HepG2 (cell line): ENCODE measurements around the gene OAS2. TPM values are rescaled to one million over a fixed set of nuclear protein-coding genes. Genes with fewer than 3 reads are reported as not detected.

Source experiments
- ATAC-seq: fragments of 200-7000 bp; cut with Tn5 transposase; 3 replicates; pipeline ENCODE4 v1.9.1; 2020; ENCODE audit warnings: mild to moderate bottlenecking, moderate library complexity
- BruUV-seq: library from RNA; stranded (reverse); fragments of 400-500 nt; replicated peaks from 2 replicates; lab custom pipeline; 2021; lab: Mats Ljungman, UMichigan
- CTCF ChIA-PET: fragments of 300-600 bp; formaldehyde crosslinking; extraction: SDS; loops from one replicate; lab custom pipeline; 2021; ENCODE audit warnings: low total read pairs, inconsistent platforms, low intra/inter-chr PET ratio; lab: Yijun Ruan, JAX
- POLR2A ChIA-PET: fragments of 350-600 bp; sonication (Branson Sonifier 250); formaldehyde crosslinking; loops from one replicate; lab custom pipeline; 2020; ENCODE audit warnings: antibody characterized with exemption, inconsistent platforms; lab: Yijun Ruan, JAX
- DNase-seq: peaks from one replicate; pipeline ENCODE4 v3.0.0-alpha.2; 2015; ENCODE audit warnings: low spot score
- FAIRE-seq: peaks from 3 replicates; lab custom pipeline; 2011; peaks lifted over from hg19 to GRCh38; lab: Jason Lieb, UNC
- H2AFZ ChIP-seq: one replicate; pipeline ENCODE4 v1.6.1; 2011; ENCODE audit warnings: low read length, inconsistent platforms
- H3K27ac ChIP-seq: fragments of 300-600 bp; 3 replicates; pipeline ENCODE4 v1.8.0; 2011; ENCODE audit warnings: mixed run types, mild to moderate bottlenecking, mixed read lengths, low read length, inconsistent platforms; ENCODE audit not compliant: insufficient read depth; ENCODE audit errors: extremely low read length
- H3K27me3 ChIP-seq, 2 experiments: fragments of 200-600 bp in 1 of 2; 2 replicates in 1 of 2; 3 replicates in 1 of 2; pipeline versions ENCODE4 v1.6.0 to v1.8.0; 2011; ENCODE audit warnings: low read length in 2 of 2, mild to moderate bottlenecking in 2 of 2, moderate library complexity in 2 of 2, inconsistent platforms in 1 of 2; ENCODE audit not compliant: insufficient read depth in 2 of 2, control insufficient read depth in 1 of 2
- H3K36me3 ChIP-seq, 2 experiments: fragments of 200-600 bp in 1 of 2; replicated peaks in 1 of 2; 2 replicates in 1 of 2; 3 replicates in 1 of 2; pipeline versions ENCODE4 v1.5.1 to v1.8.0; 2011; ENCODE audit warnings: low read length in 2 of 2, inconsistent platforms in 1 of 2; ENCODE audit not compliant: insufficient read depth in 2 of 2, control insufficient read depth in 1 of 2
- H3K4me1 ChIP-seq: 2 replicates; pipeline ENCODE4 v1.5.1; 2012; ENCODE audit warnings: low read length, inconsistent platforms; ENCODE audit not compliant: insufficient read depth
- H3K4me2 ChIP-seq: 2 replicates; pipeline ENCODE4 v1.6.0; 2011; ENCODE audit warnings: low read depth, low read length, inconsistent platforms
- H3K4me3 ChIP-seq, 3 experiments: fragments of 200-600 bp in 1 of 3; sonication (generic), shearing (Covaris generic) in 1 of 3; replicated peaks in 1 of 3; 2 replicates each; pipeline ENCODE4 v1.5.1; 2011 to 2016; ENCODE audit warnings: low read length in 3 of 3, inconsistent platforms in 2 of 3, low read depth in 2 of 3, mild to moderate bottlenecking in 2 of 3, control low read depth in 1 of 3, mixed read lengths in 1 of 3; ENCODE audit not compliant: insufficient read depth in 1 of 3
- H3K79me2 ChIP-seq: one replicate; pipeline ENCODE4 v1.6.1; 2011; ENCODE audit warnings: low read length, inconsistent platforms; ENCODE audit not compliant: insufficient read depth
- H3K9ac ChIP-seq: 2 replicates; pipeline ENCODE4 v1.6.0; 2011; ENCODE audit warnings: mild to moderate bottlenecking, low read depth, low read length, inconsistent platforms; ENCODE audit not compliant: insufficient read depth
- H3K9me3 ChIP-seq: 2 replicates; pipeline ENCODE4 v1.5.1; 2012; ENCODE audit warnings: mild to moderate bottlenecking, low read length
- H4K20me1 ChIP-seq: 2 replicates; pipeline ENCODE4 v1.6.0; 2011; ENCODE audit warnings: inconsistent platforms, mild to moderate bottlenecking, low read length, moderate library complexity; ENCODE audit not compliant: insufficient read depth
- CENPT ChIP-seq: sonication (generic); formaldehyde crosslinking; IDR thresholded peaks from 2 replicates; pipeline ENCODE4 v1.8.0; 2022; ENCODE audit warnings: low read depth, mild to moderate bottlenecking, moderate library complexity, missing genetic modification reagents
- GFI1 ChIP-seq: sonication (generic); formaldehyde crosslinking; IDR thresholded peaks from 2 replicates; pipeline ENCODE4 v1.5.0; 2020; ENCODE audit warnings: missing genetic modification reagents, mild to moderate bottlenecking, borderline replicate concordance
- GPN1 ChIP-seq: sonication (generic); formaldehyde crosslinking; IDR thresholded peaks from 2 replicates; pipeline ENCODE4 v1.5.1; 2020; ENCODE audit warnings: missing genetic modification reagents, borderline replicate concordance
- PITX1 ChIP-seq: sonication (generic); formaldehyde crosslinking; IDR thresholded peaks from 2 replicates; pipeline ENCODE4 v1.5.1; 2020; ENCODE audit warnings: mild to moderate bottlenecking, missing genetic modification reagents
- REL ChIP-seq: sonication (generic); formaldehyde crosslinking; conservative IDR thresholded peaks from 2 replicates; pipeline ENCODE4 v1.8.0; 2022; ENCODE audit warnings: mild to moderate bottlenecking, missing genetic modification reagents, moderate library complexity
- SP4 ChIP-seq: sonication (generic); formaldehyde crosslinking; IDR thresholded peaks from 2 replicates; pipeline ENCODE4 v1.8.1; 2023; ENCODE audit warnings: mild to moderate bottlenecking, missing genetic modification reagents
- ZNF24 ChIP-seq: fragments of 450-650 bp; IDR thresholded peaks from 2 replicates; pipeline ENCODE4 v1.6.1; 2017; ENCODE audit warnings: antibody characterized with exemption, mild to moderate bottlenecking
- ZNF432 ChIP-seq: sonication (generic); formaldehyde crosslinking; IDR thresholded peaks from 2 replicates; pipeline ENCODE4 v1.5.0; 2020; ENCODE audit warnings: missing genetic modification reagents, mild to moderate bottlenecking, borderline replicate concordance
- ZNF562 ChIP-seq: sonication (generic); formaldehyde crosslinking; IDR thresholded peaks from 2 replicates; pipeline ENCODE4 v1.8.0; 2022; ENCODE audit warnings: missing genetic modification reagents, borderline replicate concordance
- ZNF670 ChIP-seq: sonication (generic); formaldehyde crosslinking; IDR thresholded peaks from 2 replicates; pipeline ENCODE4 v1.8.0; 2022; ENCODE audit warnings: mild to moderate bottlenecking, missing genetic modification reagents, borderline replicate concordance
- ZNF720 ChIP-seq: sonication (generic); formaldehyde crosslinking; IDR thresholded peaks from 2 replicates; pipeline ENCODE4 v1.4.0; 2020; ENCODE audit warnings: missing genetic modification reagents
- WGBS: methylation state at CpG from one replicate; pipeline ENCODE4 v1.1.6; 2017; ENCODE audit warnings: low lambda C conversion rate; 5-methylcytosine and 5-hydroxymethylcytosine counted together
- in situ Hi-C: cut with HindIII; loops from 2 replicates; pipeline ENCODE4 v1.10.0; 2017; ENCODE audit warnings: low pct_unique_long_range_greater_than_20kb; ENCODE audit not compliant: extremely low pct_ligation_motif_present
- intact Hi-C: fragments of 100-400 bp; cut with micrococcal nuclease; formaldehyde crosslinking; loops from one replicate; pipeline ENCODE4 v1.10.0; 2022; ENCODE audit not compliant: unreplicated experiment
- polyA plus RNA-seq, 8 experiments: library from polyadenylated mRNA; depleted of rRNA in 3 of 8; stranded (reverse) in 7 of 8; unstranded in 1 of 8; fragments of >200 nt; fragmentation: Illumina TruSeq in 4 of 8; extraction: Trizol in 4 of 8; gene quantifications; 2 replicates each; pipeline versions ENCODE4 v1.2.1 to v1.2.3, GENCODE V29; 2011 to 2016; ENCODE audit warnings: low read depth in 4 of 8, missing spikeins in 1 of 8, mixed read lengths in 1 of 8; ENCODE audit not compliant: insufficient read depth in 1 of 8
- total RNA-seq, 5 experiments: library from RNA; depleted of rRNA; stranded (reverse); fragments of >200 nt; fragmentation: Illumina TruSeq; extraction: Trizol; gene quantifications; 2 replicates each; pipeline ENCODE4 v1.2.3, GENCODE V29; 2016; ENCODE audit warnings: low read depth in 1 of 5
- TF ChIP-seq, protein P1 (sequence below): sonication (generic); formaldehyde crosslinking; IDR thresholded peaks from 2 replicates; pipeline ENCODE4 v1.4.0; 2020; ENCODE audit warnings: missing genetic modification reagents, borderline replicate concordance
- TF ChIP-seq, protein P2 (sequence below): sonication (generic); formaldehyde crosslinking; IDR thresholded peaks from 2 replicates; pipeline ENCODE4 v1.8.0; 2022; ENCODE audit warnings: missing genetic modification reagents, mild to moderate bottlenecking, borderline replicate concordance
- TF ChIP-seq, protein P3 (sequence below): sonication (generic); formaldehyde crosslinking; IDR thresholded peaks from 2 replicates; pipeline ENCODE4 v1.4.0; 2020; ENCODE audit warnings: missing genetic modification reagents, borderline replicate concordance

OAS2 gene
- total and polyA plus RNA-seq, 2 of the 13 experiments (the other 11 are each of a cell fraction or from before 2014, with no cell fraction given): 0.05 to 0.24 TPM

DNA sequence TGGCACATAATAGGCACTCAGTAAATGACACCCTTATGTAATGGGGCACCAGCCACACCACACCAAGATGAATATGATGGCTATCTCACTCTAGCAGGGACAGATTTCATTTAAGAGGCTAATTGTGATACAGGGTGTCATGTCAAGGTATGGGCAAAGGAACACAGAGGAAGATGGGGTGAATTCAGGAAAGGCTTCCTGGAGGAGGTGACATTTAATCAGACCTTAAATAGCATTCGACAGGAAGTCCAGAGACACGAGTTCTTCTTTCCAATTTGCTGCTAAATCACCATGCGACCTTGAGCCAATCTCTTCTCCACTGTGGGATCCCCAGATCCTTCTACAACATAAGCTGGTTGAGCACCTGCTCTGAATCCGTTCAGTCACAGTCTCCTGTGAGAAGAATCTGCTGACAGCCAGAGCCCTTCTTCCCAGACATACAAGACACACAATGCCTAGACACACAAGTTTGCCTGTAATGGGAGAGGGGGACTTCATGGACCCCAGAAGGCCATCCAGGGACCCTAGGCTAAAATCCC, 76.7 kb downstream of the OAS2 start:
- no TSS peak for BruUV-seq

More for the DNA sequence above, 76.7 kb downstream of the OAS2 start:
- Histone ChIP-seq H3K27me3 (peaks cover 4 to 32% of the 10 kb centered on the region in 2 experiments; a peak in 4 of 5 replicates), H3K36me3 (no peaks in the 10 kb centered on the region)
- CTCF ChIA-PET: no interaction called here
- in situ Hi-C loops: no loop called here
- TF ChIP-seq GFI1 (CRISPR knock-in tag): no peak
- no peak for TF ChIP-seq ZNF670
- TF ChIP-seq, protein P1, sequence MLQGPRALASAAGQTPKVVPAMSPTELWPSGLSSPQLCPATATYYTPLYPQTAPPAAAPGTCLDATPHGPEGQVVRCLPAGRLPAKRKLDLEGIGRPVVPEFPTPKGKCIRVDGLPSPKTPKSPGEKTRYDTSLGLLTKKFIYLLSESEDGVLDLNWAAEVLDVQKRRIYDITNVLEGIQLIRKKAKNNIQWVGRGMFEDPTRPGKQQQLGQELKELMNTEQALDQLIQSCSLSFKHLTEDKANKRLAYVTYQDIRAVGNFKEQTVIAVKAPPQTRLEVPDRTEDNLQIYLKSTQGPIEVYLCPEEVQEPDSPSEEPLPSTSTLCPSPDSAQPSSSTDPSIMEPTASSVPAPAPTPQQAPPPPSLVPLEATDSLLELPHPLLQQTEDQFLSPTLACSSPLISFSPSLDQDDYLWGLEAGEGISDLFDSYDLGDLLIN (CRISPR knock-in tag): no peak
- TF ChIP-seq, protein P2, sequence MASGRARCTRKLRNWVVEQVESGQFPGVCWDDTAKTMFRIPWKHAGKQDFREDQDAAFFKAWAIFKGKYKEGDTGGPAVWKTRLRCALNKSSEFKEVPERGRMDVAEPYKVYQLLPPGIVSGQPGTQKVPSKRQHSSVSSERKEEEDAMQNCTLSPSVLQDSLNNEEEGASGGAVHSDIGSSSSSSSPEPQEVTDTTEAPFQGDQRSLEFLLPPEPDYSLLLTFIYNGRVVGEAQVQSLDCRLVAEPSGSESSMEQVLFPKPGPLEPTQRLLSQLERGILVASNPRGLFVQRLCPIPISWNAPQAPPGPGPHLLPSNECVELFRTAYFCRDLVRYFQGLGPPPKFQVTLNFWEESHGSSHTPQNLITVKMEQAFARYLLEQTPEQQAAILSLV (CRISPR knock-in tag): no peak
- TF ChIP-seq, protein P3, sequence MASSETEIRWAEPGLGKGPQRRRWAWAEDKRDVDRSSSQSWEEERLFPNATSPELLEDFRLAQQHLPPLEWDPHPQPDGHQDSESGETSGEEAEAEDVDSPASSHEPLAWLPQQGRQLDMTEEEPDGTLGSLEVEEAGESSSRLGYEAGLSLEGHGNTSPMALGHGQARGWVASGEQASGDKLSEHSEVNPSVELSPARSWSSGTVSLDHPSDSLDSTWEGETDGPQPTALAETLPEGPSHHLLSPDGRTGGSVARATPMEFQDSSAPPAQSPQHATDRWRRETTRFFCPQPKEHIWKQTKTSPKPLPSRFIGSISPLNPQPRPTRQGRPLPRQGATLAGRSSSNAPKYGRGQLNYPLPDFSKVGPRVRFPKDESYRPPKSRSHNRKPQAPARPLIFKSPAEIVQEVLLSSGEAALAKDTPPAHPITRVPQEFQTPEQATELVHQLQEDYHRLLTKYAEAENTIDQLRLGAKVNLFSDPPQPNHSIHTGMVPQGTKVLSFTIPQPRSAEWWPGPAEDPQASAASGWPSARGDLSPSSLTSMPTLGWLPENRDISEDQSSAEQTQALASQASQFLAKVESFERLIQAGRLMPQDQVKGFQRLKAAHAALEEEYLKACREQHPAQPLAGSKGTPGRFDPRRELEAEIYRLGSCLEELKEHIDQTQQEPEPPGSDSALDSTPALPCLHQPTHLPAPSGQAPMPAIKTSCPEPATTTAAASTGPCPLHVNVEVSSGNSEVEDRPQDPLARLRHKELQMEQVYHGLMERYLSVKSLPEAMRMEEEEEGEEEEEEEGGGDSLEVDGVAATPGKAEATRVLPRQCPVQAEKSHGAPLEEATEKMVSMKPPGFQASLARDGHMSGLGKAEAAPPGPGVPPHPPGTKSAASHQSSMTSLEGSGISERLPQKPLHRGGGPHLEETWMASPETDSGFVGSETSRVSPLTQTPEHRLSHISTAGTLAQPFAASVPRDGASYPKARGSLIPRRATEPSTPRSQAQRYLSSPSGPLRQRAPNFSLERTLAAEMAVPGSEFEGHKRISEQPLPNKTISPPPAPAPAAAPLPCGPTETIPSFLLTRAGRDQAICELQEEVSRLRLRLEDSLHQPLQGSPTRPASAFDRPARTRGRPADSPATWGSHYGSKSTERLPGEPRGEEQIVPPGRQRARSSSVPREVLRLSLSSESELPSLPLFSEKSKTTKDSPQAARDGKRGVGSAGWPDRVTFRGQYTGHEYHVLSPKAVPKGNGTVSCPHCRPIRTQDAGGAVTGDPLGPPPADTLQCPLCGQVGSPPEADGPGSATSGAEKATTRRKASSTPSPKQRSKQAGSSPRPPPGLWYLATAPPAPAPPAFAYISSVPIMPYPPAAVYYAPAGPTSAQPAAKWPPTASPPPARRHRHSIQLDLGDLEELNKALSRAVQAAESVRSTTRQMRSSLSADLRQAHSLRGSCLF (CRISPR knock-in tag): no peak
- no peak for TF ChIP-seq CENPT
- TF ChIP-seq ZNF24: no peak
- no peak for TF ChIP-seq ZNF432 (CRISPR knock-in tag)
- TF ChIP-seq PITX1: no peak
- no peak for TF ChIP-seq REL (CRISPR knock-in tag)
- TF ChIP-seq SP4 (CRISPR knock-in tag): no peak
- TF ChIP-seq ZNF720 (CRISPR knock-in tag): no peak
- no peak for TF ChIP-seq GPN1 (CRISPR knock-in tag)
- TF ChIP-seq ZNF562 (CRISPR knock-in tag): no peak
- TF ChIP-seq, all 625 proteins: peak for 0
- Histone ChIP-seq H3K79me2 (no peaks in the 10 kb centered on the region), H4K20me1 (no peaks in the 10 kb centered on the region), H3K4me2 (no peak overlapping the region), H2AFZ (no peak overlapping the region), H3K27ac (no peak overlapping the region), H3K4me1 (no peaks in the 10 kb centered on the region), H3K9me3 (no peaks in the 10 kb centered on the region), H3K9ac (no peak overlapping the region), H3K4me3 (no peak overlapping the region)
- FAIRE-seq (no peak), ATAC-seq (no peak), DNase-seq (no peak)
- WGBS: 0% methylated on average over 2 of the region's 4 CpGs
- intact Hi-C loops: no loop called here
- POLR2A ChIA-PET: no interaction called here
